KMS-11 (cell line): ENCODE data around the gene SAMD9.
"Not testable (repeated sequence)": the region's sequence is repeated elsewhere in the genome, so short reads cannot be mapped to it uniquely, and the experiment has no call there.

Experiments used
- H2AFZ ChIP-seq: fragments of 200-600 bp; sonication (generic); 2 replicates; pipeline ENCODE4 v1.6.1; 2016; ENCODE audit warnings: antibody characterized with exemption, mixed run types, low read depth
- H3K27ac ChIP-seq: fragments of 200-600 bp; sonication (generic); 2 replicates; pipeline ENCODE4 v1.6.1; 2016; ENCODE audit warnings: mild to moderate bottlenecking, mixed run types
- H3K27me3 ChIP-seq: fragments of 200-600 bp; sonication (generic); 2 replicates; pipeline ENCODE4 v1.6.1; 2017; ENCODE audit warnings: mild to moderate bottlenecking, low read depth, mixed run types, moderate library complexity; ENCODE audit not compliant: insufficient read depth
- H3K36me3 ChIP-seq: fragments of 200-600 bp; sonication (generic); 2 replicates; pipeline ENCODE4 v1.6.1; 2017; ENCODE audit warnings: mild to moderate bottlenecking, mixed run types; ENCODE audit not compliant: insufficient read depth
- H3K4me1 ChIP-seq: fragments of 200-600 bp; sonication (generic); 2 replicates; pipeline ENCODE4 v1.6.1; 2016; ENCODE audit warnings: mild to moderate bottlenecking, low read depth, mixed run types; ENCODE audit not compliant: poor library complexity, severe bottlenecking
- H3K4me2 ChIP-seq: fragments of 200-600 bp; sonication (generic); 2 replicates; pipeline ENCODE4 v1.7.0; 2016; ENCODE audit warnings: mild to moderate bottlenecking, mixed run types
- H3K4me3 ChIP-seq: fragments of 200-600 bp; sonication (generic); IDR thresholded peaks from 2 replicates; pipeline ENCODE4 v1.6.1; 2017; ENCODE audit warnings: low read depth, low read length, mixed read lengths; ENCODE audit not compliant: insufficient read depth
- H3K79me2 ChIP-seq: fragments of 200-600 bp; sonication (generic); 2 replicates; pipeline ENCODE4 v1.6.1; 2016; ENCODE audit warnings: low read depth, mixed run types; ENCODE audit not compliant: insufficient read depth
- H3K9ac ChIP-seq: fragments of 200-600 bp; sonication (generic); 2 replicates; pipeline ENCODE4 v1.6.1; 2016; ENCODE audit warnings: mild to moderate bottlenecking, mixed run types
- H4K20me1 ChIP-seq: fragments of 200-600 bp; sonication (generic); 2 replicates; pipeline ENCODE4 v1.6.1; 2016; ENCODE audit warnings: mild to moderate bottlenecking, mixed run types; ENCODE audit not compliant: insufficient read depth
- CTCF ChIP-seq: fragments of 200-600 bp; sonication (generic); conservative IDR thresholded peaks from 2 replicates; pipeline ENCODE4 v1.6.1; 2017; ENCODE audit warnings: low read depth, mild to moderate bottlenecking, antibody characterized with exemption, low read length, moderate library complexity, mixed read lengths

The SAMD9 gene

DNA sequence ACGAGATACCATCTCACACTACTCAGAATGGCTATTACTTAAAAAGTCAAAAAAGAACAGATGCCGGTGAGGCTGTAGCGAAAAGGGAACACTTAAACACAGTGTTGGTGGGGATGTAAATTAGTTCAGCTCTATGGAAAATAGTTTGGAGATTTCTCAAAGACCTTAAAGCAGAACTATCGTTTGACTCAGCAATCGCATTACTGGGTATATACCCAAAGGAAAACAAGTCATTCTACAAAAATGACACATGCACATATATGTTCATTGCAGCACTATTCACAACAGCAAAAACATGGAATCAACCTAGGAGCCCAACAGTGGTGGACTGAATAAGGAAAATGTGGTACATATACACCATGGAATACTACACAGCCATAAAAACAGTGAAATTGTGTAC, 56.9 kb downstream of the SAMD9 start:
- no peak overlapping the region for H3K27ac ChIP-seq
- H3K4me1 ChIP-seq, result peaks cover 26% of the 10 kb centered on the region
- H3K27me3 ChIP-seq, result no peaks in the 10 kb centered on the region
- H3K4me3 ChIP-seq, result no peak overlapping the region
- H3K4me2 ChIP-seq, result no peak overlapping the region
- H4K20me1 ChIP-seq, result no peaks in the 10 kb centered on the region
- no peak overlapping the region for H2AFZ ChIP-seq
- no peak for TF ChIP-seq CTCF
- H3K36me3 ChIP-seq, result no peaks in the 10 kb centered on the region
- H3K9ac ChIP-seq, result no peak overlapping the region
- no peaks in the 10 kb centered on the region for H3K79me2 ChIP-seq

- no peak overlapping the region for H2AFZ ChIP-seq
- no peak overlapping the region for H3K4me2 ChIP-seq
- H3K4me1 ChIP-seq, result peaks cover 31% of the 10 kb centered on the region
- no peaks in the 10 kb centered on the region for H4K20me1 ChIP-seq
- no peak overlapping the region for H3K27ac ChIP-seq
- H3K79me2 ChIP-seq, result no peaks in the 10 kb centered on the region
- no peaks in the 10 kb centered on the region for H3K36me3 ChIP-seq
- no peak for TF ChIP-seq CTCF
- no peaks in the 10 kb centered on the region for H3K27me3 ChIP-seq
- H3K9ac ChIP-seq, result no peak overlapping the region
- H3K4me3 ChIP-seq, result no peak overlapping the region
Measured at GRCh38 chr7:93060025-93060424, 57.8 kb downstream of the SAMD9 start.

DNA sequence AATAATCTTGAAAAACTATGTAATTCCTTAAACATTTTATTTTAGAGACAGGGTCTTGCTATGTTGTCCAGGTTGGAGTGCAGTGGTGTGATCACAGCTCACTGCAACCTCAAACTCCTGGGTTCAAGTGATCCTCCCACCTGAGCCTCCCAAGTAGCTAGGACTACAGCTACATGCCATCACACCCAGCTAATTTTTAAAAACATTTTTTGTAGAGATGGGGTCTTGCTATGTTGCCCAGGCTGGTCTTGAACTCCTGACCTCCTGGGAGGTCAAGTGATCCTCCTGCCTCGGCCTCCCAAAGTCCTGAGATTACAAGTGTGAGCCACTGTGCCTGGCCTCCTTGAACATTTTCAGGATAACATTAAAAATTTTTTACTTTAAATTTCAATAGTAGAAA, 61.2 kb downstream of the SAMD9 start:
- H3K79me2 ChIP-seq, H3K36me3 ChIP-seq, H3K9ac ChIP-seq, H3K4me2 ChIP-seq, H3K27ac ChIP-seq, H3K4me3 ChIP-seq, H4K20me1 ChIP-seq, H3K4me1 ChIP-seq, H3K27me3 ChIP-seq, H2AFZ ChIP-seq: not testable (repeated sequence)

DNA sequence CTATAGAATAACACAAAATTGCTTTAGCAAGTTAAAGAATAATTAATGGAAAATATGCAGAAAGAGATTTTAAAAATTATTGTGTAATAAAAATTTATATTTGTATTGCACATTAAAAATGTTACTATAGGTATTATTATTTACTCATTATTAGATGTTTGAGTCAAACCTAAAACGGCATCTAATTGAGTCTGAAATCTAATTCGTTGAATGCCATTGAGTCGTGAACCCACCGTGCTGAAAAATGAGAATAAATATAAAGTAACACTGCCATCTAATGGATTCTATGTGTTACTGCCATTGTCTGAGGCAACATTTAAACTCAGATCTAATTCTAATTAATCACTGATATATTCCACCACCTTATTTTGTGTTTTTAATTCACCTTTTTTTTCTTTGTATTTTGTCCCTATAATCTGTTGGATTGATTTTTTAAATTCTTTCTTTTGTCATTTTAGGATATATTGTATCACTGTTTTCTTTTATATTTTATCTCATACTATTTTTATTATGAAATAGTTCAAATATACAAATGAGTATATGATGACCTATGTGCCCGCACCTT, 62.2 kb downstream of the SAMD9 start:
- H3K4me1 ChIP-seq, result peaks cover 5% of the 10 kb centered on the region
- H3K27ac ChIP-seq, result no peak overlapping the region
- no peak overlapping the region for H3K9ac ChIP-seq
- no peak overlapping the region for H2AFZ ChIP-seq
- no peak overlapping the region for H3K4me3 ChIP-seq
- no peaks in the 10 kb centered on the region for H3K36me3 ChIP-seq
- no peaks in the 10 kb centered on the region for H4K20me1 ChIP-seq
- H3K79me2 ChIP-seq, result no peaks in the 10 kb centered on the region
- no peaks in the 10 kb centered on the region for H3K27me3 ChIP-seq
- TF ChIP-seq CTCF, result peak; percentile 88
- no peak overlapping the region for H3K4me2 ChIP-seq

DNA sequence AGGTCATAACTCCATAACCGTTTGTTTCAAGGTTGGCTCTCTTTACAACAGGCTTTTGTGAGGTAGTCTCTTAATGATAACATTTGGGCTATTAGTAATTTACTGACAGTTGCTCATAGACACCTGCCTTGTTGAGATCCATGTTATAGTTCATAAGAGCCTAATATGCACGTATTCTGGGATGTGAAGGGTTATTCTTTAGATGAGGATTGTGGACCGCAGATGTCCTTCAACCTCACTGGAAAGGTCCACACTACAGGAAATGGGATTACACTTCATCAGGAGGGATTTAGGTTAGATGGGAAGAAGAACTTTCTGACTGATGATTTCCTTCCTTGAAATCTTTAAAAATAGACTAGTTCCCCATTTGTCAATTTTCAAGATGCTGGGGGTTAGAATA, 62.8 kb downstream of the SAMD9 start:
- H3K27me3 ChIP-seq, result no peaks in the 10 kb centered on the region

More for the DNA sequence above, 62.8 kb downstream of the SAMD9 start:
- Histone ChIP-seq H3K4me2 (no peak overlapping the region), H2AFZ (no peak overlapping the region), H4K20me1 (no peaks in the 10 kb centered on the region), H3K36me3 (no peaks in the 10 kb centered on the region), H3K27ac (no peak overlapping the region), H3K4me3 (no peak overlapping the region), H3K9ac (no peak overlapping the region), H3K79me2 (no peaks in the 10 kb centered on the region), H3K4me1 (peaks cover 5% of the 10 kb centered on the region)
- TF ChIP-seq CTCF, result no peak
